ENCODE results near the gene TRAK2.

DNA sequence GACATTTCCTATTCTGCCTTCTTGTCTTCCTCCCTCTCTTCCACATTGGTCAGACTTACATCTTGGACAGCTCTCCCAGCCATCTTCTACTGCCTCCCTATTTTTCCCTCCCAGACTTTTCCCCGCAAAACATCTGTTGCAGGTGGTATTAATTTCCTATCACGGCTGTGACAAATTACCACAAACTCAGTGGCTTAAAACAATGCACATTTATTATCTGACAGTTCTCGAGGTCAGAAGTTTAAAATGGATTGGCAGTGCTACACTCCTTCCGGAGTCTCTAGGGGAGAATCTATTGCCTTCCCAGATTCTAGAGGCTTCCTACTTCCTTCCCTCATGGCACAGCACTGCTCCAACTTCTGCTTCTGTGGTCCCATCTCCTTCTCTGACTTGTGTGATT is 33.5 kb upstream of the TRAK2 start:
- TF ChIP-seq POLR2A (IDR thresholded peaks at IDR 0.05; ENCODE audit: low read length) (no peak), GATA1 (IDR thresholded peaks at IDR 0.05; ENCODE audit: low read depth, low read length) (no peak)

All from erythroblast (primary cell).